Thymus (tissue), 2 donors: ENCODE results near the gene MTURN. TPM values are rescaled to one million over a fixed set of nuclear protein-coding genes. Genes with fewer than 3 reads are reported as not detected.

Experiments used
- polyA plus RNA-seq: library from polyadenylated mRNA; stranded (reverse); fragments of 200-250 nt; gene quantifications from one replicate; pipeline ENCODE4 v1.2.3, GENCODE V29; 2013
- total RNA-seq: library from RNA; stranded (reverse); fragments of 120-200 nt; gene quantifications from one replicate; pipeline ENCODE4 v1.2.4, GENCODE V29; 2013
- donor health status: healthy.

Gene MTURN
- total and polyA plus RNA-seq, 2 donors: 6.4 to 18.9 TPM

Other genes with a start within 250 kb of the MTURN start
- gene SCRN1, start 145.2 kb upstream of the MTURN start, total RNA-seq: 46.7 TPM
- gene SCRN1, start 145.2 kb upstream of the MTURN start, polyA plus RNA-seq: 11.6 TPM
- 4.5 TPM for gene FKBP14, start 108.3 kb upstream of the MTURN start, total RNA-seq
- gene FKBP14, start 108.3 kb upstream of the MTURN start, polyA plus RNA-seq: 2.6 TPM
- 5.7 TPM for gene PLEKHA8, start 106.6 kb upstream of the MTURN start, total RNA-seq
- 3.9 TPM for gene PLEKHA8, start 106.6 kb upstream of the MTURN start, polyA plus RNA-seq
- gene ZNRF2, start 149.6 kb downstream of the MTURN start, total RNA-seq: 12.8 TPM
- 10.5 TPM for gene ZNRF2, start 149.6 kb downstream of the MTURN start, polyA plus RNA-seq